GM19025 (cell line): ENCODE data around the gene SAMD14.

Experiments used
- ATAC-seq: cut with Tn5 transposase; IDR thresholded peaks from one replicate; pipeline ENCODE4 v1.9.1; 2021; ENCODE audit warnings: mild to moderate bottlenecking, low read depth, moderate library complexity; ENCODE audit not compliant: unreplicated experiment

SAMD14 gene

DNA sequence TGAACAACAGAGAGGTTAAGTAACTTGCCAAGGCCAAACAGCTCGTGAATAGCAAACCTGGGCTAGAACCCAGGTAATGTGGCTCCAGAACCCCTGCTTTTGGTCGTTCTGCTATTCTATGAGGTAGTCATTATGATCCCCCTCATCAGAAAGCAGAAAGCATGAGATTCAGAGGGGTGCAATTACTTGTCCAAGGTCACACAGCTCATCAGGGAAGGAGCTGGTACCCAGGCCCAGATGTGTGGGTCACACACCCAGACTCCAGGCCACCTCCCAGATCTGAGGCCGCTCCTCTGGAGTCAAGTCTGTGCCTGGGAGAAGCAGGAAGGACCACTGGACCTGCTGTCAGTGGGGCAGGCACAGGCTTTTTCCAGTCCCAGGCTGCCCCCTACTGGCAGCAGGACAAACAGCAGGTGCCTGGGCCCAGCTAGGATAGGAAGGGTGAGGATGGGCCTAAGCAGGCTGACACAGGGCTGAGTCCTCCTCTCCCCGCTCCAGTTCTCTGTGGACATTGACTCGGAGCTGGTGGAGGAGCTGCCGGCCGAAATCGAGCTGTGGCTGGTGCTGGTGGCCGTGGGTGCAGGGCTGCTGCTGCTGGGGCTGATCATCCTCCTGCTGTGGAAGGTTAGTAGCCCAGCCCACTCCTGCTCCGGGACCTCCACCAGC, 42.6 kb downstream of the SAMD14 start:
- ATAC-seq: no peak

DNA sequence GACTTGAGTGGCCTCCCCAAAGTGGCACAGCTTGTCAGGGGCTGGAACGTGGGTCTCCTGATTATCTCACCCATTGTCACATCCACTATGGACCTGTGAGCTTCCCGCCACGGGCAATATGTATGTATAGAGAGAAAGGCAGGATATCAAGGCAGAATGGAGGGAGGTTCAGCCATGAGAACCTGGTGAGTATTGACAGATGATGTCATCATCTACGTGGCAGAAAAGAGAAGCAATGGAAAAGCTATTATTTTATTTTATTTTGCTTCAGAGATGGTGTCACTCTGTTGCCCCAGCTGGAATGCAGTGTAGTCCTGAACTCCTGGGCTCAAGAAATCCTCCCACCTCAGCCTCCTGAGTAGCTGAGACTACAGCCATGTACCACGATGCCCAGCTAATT, 48.2 kb downstream of the SAMD14 start:
- ATAC-seq: no peak

DNA sequence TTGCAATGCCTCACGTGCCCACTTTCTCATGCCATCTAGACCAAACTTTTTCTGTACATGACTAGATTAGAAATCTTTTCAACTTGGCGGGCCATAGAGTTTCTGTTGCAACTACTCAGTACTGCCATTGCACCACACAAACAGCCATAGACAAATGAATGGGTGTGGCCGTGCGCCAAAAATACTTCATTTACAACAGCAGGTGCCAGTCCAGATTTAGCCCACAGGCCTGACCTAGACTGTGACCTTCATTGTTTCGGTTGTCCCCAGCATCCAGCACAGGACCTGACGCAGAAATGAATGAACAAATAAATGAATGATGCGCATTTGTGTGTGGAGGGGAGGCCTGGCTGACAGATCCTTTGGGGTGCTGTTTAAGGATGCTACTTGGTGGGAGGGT, 49.1 kb downstream of the SAMD14 start:
- ATAC-seq: no peak

DNA sequence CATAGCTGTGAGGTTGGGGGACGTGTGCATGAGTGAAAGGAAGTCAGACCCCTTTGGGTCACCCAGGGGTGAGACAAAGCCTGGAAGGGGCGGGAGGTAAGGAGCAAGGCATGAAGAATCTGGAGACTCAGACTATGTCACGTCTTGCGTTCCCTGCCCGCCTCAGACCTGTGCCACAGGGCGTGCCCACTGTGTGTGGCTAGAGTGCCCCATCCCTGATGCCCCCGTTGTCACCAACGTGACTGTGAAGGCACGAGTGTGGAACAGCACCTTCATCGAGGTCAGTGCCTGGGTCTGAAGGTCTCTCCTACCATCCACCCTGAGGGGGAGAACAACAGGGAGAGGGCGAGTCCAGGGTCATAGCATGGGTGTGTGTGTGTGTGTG, 49.9 kb downstream of the SAMD14 start:
- ATAC-seq: no peak

DNA sequence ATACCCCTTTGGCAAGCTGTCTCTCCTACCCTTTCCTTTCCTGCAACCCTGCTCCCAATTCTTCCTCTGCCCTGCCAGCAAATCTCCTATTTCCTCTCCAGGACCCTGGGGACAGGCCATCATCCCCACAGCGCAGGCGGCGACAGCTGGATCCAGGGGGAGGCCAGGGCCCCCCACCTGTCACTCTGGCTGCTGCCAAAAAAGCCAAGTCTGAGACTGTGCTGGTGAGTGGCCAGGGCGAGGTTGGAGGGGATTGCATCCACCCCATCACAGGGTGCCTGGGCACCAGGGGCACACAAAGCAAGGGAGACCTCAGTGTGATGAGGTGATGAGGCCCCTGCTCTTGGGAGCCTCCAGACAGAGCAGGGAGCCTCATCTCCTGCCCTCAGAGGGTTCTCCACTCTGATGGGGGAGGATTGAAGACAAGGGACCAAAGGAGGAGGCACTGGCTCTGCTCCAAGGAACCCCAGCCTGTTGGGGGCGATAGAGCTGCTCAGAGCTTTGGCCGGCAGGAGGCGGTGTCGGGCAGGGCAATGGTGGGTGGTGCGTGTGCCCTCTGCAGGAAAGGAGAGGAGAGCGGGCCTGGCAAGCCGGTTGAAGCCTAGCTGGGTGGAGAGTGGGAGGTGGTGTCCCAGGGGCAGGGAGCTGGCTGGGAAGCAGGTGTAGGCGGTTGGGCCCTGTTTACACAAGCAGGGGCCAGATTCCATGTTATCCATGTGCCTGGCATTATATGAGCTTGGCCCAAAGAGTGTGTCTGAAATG, 50.4 kb downstream of the SAMD14 start:
- ATAC-seq: no peak

DNA sequence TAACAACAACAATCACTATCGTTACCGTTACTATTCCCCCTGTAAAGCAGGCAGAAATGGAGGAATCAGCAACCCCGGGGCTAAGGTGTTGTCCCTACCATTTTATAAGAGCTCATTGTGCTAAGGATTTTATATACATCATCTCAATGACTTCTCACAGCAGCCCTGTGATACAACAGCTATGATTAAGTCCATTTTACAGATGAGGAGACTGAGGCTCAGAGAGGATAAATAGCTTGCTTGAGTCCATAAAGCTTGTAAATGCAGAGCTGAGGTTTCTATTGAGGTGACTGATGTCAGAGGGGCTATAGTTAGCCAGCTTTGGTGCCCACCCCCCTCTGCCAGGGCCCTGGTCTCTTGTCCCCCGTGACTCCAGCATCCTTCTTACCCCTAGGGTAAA, 51.5 kb downstream of the SAMD14 start:
- ATAC-seq: no peak

DNA sequence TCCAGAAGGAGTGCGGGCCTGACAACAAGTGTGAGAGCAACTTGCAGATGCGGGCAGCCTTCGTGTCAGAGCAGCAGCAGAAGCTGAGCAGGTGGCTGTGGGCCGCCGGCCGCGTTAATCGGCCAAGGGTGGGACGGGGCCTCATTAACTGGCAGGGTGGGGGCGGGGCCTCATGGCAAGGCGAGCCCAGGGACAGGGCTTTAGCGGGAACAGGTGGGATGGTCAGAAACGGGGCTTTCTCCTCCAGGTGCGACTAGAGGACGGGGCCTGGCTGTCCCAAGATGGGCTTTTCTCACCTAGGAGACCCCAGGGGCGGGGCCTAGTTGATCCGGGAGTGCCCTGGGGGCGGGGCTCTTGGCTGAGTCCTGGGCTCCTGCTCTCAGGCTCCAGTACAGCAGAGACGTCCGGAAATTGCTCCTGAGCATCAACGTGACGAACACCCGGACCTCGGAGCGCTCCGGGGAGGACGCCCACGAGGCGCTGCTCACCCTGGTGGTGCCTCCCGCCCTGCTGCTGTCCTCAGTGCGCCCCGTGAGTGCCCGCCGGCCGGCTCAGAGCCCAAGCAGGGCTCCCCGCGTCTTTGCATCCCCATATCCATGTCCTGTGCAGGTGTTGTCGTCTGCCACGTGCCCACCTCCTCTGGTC, 53.2 kb downstream of the SAMD14 start:
- no peak for ATAC-seq

DNA sequence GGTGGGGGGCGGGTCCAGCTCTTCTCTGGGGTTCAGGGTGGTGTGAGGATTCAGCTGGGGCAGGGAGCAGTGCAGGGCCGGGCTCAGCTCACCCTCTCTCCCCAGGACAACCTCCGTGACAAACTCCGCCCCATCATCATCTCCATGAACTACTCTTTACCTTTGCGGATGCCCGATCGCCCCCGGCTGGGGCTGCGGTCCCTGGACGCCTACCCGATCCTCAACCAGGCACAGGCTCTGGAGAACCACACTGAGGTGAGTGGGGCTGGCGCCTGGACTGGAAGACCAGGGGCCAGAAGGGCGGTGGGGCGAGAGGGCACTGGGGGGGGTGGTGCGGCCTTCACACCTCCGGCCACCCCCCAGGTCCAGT, 53.8 kb downstream of the SAMD14 start:
- no peak for ATAC-seq

DNA sequence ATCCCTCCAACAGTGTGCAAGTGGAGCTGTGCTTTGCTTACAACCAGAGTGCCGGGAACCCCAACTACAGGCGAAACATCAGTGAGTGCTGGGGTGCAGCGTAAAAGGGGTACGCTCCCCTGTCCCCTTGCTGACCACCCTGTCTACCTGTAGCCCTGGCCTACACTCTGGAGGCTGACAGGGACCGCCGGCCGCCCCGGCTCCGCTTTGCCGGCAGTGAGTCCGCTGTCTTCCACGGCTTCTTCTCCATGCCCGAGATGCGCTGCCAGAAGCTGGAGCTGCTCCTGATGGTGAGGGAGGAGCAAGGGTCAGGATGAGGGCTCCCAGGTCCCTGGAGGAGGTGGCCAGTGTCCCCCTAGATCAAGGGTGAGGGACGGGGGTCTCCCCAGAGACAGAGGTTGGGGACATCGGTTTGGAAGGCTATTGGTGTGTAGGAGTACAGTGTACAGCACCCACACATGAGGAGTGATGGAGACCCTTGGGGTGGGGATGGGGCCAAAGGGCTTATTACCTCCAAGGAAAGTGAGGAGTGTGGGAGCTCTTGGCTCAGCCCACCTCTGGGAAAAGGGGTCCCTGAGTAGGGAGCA, 54.4 kb downstream of the SAMD14 start:
- no peak for ATAC-seq

DNA sequence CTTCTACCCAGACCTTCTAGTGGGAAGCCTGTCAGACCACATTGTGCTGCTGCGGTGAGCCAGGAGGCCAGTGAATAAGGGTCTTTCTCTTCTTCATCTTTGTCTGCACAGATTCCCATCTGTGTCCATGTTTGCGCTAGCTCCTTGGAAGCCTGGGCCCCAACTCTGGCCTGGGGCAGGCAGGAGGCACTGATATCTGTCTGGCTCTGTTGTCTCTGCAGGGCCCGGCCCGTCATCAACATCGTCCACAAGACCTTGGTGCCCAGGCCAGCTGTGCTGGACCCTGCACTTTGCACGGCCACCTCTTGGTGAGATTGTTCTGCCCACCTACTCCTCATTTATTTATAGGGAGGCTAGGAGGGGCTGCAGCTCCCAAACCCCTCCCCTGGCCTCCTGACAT, 55.7 kb downstream of the SAMD14 start:
- no peak for ATAC-seq

DNA sequence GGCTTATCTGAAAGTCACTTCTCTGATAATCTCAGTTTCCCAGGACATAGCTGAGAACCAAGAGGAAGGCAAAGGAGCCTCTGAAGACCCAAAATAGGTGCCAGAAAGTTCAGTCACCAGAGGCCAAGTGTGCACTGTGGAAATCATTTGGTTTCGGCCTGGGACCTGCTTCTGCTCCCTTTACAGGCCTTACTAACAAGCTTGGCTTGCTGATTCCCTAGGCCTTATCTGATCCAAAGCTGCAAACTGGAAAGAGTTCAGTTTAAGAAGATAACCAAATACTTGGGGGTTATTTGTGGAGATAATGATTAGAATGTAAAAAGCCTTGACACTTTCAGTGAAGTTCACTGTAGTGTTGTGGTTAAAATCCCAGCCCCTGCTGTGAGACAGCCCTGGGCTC, 57.0 kb downstream of the SAMD14 start:
- no peak for ATAC-seq

DNA sequence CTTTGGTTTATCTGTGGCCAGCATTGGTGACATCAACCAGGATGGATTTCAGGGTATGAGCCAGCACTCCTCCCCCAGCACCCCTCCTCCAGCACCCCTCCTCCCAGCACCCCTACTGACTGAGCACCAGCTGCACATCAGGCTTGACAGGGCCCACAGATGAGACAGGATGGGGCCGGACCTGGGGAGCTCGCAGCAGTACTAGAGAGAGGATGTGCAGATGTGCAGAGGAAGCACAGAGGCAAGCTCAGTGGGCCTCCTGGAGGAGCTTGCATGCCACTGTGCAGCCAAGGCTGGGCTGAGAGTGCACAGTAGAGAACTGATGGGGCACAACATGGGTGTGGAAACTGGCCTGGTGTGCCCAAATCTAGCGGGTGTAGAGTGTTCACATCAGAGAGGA, 57.8 kb downstream of the SAMD14 start:
- ATAC-seq: no peak

DNA sequence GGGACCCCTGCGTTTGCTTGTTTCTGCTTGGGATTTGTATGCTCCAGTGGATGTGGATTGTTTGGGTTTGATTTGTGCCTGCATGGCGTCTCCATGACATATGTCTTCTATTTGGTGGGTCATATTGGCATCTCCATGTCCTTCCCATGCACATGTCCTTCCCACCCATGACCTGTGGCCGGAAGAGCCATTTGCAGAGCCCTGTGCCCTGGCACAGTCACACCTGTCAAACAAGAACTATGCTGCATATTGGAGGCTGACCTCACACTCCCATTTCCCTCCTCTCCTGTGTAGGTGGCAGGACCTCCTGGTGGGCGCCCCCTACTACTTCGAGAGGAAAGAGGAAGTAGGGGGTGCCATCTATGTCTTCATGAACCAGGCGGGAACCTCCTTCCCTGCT, 58.3 kb downstream of the SAMD14 start:
- ATAC-seq: no peak

DNA sequence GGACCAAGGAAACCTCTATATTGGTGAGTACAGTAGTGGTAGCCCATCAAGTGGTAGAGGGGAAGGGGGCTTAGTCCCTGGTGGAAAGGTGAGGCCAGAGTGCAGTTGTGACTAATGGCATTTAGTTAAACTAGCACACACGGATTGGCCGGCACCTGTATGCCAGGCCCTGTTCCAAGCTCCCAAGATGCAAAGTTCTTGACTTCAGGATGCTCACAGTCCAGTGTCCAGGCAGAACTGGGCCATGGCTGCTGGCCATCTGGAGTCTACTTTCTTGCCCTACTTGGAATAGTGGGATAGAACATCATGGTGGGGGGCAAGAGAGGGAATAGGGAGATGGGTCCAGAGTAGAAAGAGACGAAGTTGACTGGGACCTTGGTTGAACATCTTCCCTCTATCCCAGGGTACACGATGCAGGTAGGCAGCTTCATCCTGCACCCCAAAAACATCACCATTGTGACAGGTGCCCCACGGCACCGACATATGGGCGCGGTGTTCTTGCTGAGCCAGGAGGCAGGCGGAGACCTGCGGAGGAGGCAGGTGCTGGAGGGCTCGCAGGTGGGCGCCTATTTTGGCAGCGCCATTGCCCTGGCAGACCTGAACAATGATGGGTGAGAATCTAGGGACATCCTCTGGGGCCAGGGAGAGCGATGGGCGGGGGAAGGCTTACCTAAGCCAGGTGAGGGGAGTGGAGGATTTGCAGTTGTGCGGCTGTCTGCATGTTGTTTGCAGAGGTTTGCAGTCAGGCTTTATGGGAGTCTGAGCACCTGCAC, 58.9 kb downstream of the SAMD14 start:
- ATAC-seq: no peak

DNA sequence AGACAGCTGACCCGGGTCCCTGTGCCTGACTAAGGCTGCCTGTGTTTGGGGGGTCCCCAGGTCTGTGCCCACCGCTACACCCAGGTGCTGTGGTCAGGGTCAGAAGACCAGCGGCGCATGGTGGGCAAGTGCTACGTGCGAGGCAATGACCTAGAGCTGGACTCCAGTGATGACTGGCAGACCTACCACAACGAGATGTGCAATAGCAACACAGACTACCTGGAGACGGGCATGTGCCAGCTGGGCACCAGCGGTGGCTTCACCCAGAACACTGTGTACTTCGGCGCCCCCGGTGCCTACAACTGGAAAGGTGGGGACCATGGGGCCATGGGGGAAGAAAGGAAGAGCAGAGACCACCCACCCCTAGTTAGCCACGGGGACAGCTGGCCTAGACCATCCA, 62.0 kb downstream of the SAMD14 start:
- no peak for ATAC-seq

DNA sequence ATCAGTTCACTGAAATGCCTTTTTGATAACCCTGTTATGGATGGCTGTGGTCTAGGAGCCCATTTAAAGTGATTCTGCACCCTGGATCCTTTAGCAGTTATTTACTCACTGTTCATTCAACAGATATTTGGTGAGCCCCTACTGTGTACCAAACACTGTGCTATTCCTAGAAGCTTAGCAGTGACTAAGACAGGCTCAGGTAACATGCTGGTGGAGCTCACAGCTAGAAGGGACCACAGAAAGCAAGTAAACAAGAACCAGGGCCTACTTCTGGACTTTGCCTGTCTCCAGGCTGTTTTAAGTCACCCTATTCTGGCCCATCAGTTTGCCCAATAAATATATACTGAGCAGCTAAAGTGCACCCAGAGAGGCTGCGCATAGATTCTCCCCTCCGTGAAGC, 63.0 kb downstream of the SAMD14 start:
- ATAC-seq: no peak

DNA sequence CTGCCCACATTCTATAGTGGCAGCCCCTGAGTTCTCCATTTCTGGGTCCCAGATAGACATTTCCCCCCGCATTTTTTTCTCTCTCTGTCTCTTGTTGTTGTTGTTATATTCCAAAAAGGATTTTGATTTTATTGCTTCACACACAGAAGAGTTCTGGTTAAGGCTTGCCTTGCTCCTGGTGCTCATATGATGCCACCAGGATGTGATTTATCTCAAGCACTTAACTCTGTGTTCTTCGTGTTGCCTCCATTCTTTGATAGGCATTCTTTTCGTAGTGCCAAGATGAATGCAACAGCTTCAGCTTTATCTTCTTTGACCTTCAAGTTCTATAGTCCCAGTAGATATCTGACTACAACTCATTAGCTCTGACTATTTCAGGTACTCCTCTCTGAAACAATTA, 64.9 kb downstream of the SAMD14 start:
- ATAC-seq: no peak

DNA sequence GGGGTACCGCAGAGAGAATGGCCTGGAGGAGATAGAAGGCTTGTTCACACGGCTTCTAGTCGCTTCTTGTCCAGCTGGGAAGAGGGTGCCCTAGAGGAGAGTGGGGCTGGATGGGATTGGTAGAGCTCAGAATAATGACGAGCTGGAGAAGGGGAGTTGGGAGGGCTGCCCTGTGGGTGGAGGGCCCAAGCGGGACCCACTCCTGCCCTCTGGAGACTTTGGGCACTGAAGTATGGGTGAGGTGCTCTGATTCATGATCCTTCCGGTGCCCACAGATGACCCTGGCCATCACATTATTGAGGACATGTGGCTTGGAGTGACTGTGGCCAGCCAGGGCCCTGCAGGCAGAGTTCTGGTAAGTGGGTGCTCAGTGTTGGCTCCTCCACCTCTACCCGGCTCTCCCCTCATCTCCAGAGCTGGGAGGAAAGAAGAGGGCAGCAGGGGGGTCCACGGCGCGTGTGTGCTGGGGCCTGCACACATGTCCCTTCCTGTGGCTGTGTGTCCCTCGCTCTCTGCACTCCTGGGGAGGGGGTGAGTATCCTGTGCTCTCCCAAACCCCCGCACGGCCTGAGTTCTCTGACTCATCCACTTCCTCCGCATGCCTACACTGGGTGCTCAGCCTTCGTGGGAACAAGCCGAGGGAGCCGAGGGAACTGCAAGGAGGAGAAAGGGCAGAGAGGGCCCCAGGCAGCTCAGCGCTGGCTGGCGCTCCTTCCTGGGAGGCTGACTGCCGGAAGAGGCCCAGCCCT, 65.5 kb downstream of the SAMD14 start:
- no peak for ATAC-seq

DNA sequence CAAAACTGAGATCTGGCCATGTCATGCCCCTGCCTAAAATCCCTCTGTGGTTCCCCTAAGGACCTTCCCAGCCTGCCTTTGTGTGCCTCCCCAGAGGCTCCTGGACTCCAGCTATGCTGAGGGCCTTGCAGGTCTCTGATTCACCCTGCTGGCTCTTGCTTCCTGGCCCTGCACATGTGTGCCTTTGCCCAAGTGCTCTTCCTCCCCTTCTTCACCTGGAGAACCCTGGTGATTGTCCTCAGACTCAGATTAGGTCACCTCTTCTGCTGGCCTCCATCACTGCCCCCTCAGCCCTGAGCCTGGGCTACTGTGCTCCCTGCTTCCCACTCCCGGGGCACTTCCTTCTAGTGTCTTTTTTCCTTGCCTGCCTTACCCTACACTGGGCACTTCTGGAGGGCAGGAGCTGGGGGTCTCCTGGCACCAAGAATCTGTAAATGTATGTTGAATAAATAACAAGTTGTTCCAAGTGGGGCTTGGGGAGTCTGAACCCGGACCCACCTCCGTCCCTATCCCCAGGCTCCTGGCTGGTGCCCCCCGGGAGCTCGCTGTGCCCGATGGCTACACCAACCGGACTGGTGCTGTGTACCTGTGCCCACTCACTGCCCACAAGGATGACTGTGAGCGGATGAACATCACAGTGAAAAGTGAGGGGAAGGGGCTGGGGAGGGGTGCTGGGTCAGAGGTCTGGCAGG, 66.3 kb downstream of the SAMD14 start:
- ATAC-seq: no peak
